Measurements from ENCODE around the gene MED22.
"Not testable (repeated sequence)": the region's sequence is repeated elsewhere in the genome, so short reads cannot be mapped to it uniquely, and the experiment has no call there.

MED22 gene

DNA sequence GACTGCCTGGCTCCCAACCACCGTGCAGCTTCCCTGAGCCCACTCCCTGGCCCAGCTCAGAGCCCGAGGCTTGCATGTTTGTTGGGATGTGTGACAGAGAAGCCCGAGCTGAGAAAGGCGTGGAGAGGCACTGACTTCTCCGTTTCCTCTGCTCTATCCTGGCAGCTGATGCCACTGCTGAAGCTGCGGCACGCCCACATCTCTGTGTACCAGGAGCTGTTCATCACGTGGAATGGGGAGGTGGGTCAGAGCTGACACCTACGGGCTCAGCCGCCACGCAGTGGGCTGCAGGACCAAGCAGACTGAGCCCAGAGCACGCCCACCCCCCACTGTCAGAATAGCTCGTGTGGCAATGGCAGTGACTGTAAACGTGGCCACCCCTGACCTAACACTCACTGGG, 37.5 kb upstream of the MED22 start:
- H3K27me3 ChIP-seq (ENCODE audit: control insufficient read depth, insufficient read depth, low read length) = peaks cover 6% of the 10 kb centered on the region
- no peak overlapping the region for H3K9ac ChIP-seq (ENCODE audit: low read depth, low read length)

DNA sequence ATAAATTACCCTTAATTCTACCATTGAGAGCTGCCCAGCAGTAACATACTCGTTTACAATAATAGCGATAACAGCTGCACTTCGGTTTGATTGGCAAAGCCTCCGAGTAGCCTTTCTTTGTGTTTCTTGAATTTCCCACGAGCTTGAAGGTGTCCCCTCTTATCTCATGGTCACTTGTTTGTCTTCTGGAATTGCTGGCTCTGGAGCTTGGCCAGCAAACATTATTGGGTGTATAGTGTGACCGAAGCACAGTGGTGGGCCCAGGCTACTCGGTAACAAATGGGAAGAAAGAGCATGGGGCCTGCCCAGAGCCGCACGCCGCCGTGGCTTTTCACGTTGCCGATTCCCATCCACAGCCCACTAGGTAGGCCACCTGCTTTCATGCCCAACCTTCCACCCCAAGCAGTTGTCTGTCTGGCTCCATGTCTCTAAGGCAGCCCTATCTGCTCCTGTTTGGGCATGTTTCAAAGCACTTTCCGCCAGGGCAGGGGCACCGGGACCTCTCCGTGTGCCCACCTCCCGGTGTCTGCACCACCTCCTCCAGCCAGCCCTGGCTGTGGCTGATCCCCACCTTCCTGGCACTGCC, 36.9 kb upstream of the MED22 start:
- no peaks in the 10 kb centered on the region for H3K36me3 ChIP-seq (ENCODE audit: insufficient read depth, low read length)
- H3K27me3 ChIP-seq (ENCODE audit: control insufficient read depth, insufficient read depth, low read length) = peaks cover 6% of the 10 kb centered on the region
- no peaks in the 10 kb centered on the region for H3K4me1 ChIP-seq (ENCODE audit: control insufficient read depth, insufficient read depth, low read length)
- H3K4me2 ChIP-seq (ENCODE audit: low read length) = no peak overlapping the region
- no peak overlapping the region for H3K9ac ChIP-seq (ENCODE audit: low read depth, low read length)
- no peaks in the 10 kb centered on the region for H3K9me3 ChIP-seq (replicated peaks; ENCODE audit: low read length)
- H3K4me3 ChIP-seq (ENCODE audit: low read length) = no peak overlapping the region

More for the DNA sequence above, 37.5 kb upstream of the MED22 start:
- Histone ChIP-seq H3K4me2 (ENCODE audit: low read length) (no peak overlapping the region), H3K4me1 (ENCODE audit: control insufficient read depth, insufficient read depth, low read length) (no peaks in the 10 kb centered on the region), H3K36me3 (ENCODE audit: insufficient read depth, low read length) (no peaks in the 10 kb centered on the region), H3K4me3 (ENCODE audit: low read length) (no peak overlapping the region), H3K9me3 (replicated peaks; ENCODE audit: low read length) (no peaks in the 10 kb centered on the region)

DNA sequence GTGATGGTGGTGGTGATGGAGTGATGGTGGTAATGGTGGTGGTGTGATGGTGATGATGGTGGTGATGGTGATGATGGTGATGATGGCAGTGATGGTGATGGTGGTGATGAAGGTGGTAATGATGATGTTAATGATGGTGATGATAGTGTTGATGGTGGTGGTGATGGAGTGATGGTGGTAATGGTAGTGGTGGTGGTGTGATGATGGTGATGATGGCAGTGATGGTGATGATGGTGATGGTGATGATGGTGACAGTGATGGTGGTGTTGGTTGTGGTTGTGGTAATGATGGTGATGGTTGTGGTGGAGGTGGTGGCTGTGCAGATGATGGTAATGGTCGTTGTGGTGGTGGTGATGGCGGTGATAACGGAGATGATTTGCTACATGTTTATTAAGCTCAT, 35.5 kb upstream of the MED22 start:
- Histone ChIP-seq H3K4me2 (ENCODE audit: low read length) (no peak overlapping the region), H3K9ac (ENCODE audit: low read depth, low read length) (no peak overlapping the region), H3K36me3 (ENCODE audit: insufficient read depth, low read length) (no peaks in the 10 kb centered on the region), H3K4me1 (ENCODE audit: control insufficient read depth, insufficient read depth, low read length) (no peaks in the 10 kb centered on the region), H3K9me3 (replicated peaks; ENCODE audit: low read length) (no peaks in the 10 kb centered on the region), H3K4me3 (ENCODE audit: low read length) (no peak overlapping the region), H3K27me3 (ENCODE audit: control insufficient read depth, insufficient read depth, low read length) (no peaks in the 10 kb centered on the region)

DNA sequence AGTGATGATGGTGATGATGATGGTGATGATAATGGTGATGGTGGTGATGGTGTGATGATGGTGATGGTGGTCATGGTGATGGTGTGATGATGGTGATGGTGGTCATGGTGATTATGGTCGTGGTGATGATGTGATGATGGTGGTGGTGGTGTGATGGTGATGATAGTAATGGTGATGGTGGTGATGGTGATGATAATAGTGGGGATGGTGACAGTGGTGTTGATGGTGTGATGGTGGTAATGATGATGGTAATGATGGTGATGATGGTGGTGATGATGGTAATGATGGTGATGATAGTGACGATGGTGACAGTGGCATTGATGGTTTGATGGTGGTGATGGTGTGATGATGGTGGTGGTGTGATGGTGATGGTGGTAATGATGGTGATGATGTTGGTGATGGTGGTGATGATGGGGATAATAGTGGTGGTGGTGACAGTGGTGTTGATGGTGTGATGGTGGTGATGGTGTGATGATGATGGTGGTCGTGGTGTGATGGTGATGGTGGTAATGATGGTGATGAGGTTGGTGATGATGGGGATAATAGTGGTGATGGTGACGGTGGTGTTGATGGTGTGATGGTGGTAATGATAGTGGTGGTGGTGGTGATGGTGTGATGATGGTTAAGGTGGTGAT, 34.7 kb upstream of the MED22 start:
- no peaks in the 10 kb centered on the region for H3K36me3 ChIP-seq (ENCODE audit: insufficient read depth, low read length)
- H3K4me3 ChIP-seq (ENCODE audit: low read length) = no peak overlapping the region
- no peaks in the 10 kb centered on the region for H3K27me3 ChIP-seq (ENCODE audit: control insufficient read depth, insufficient read depth, low read length)
- no peak overlapping the region for H3K4me2 ChIP-seq (ENCODE audit: low read length)
- H3K4me1 ChIP-seq (ENCODE audit: control insufficient read depth, insufficient read depth, low read length) = peaks cover 7% of the 10 kb centered on the region
- H3K9ac ChIP-seq (ENCODE audit: low read depth, low read length) = no peak overlapping the region
- no peaks in the 10 kb centered on the region for H3K9me3 ChIP-seq (replicated peaks; ENCODE audit: low read length)

DNA sequence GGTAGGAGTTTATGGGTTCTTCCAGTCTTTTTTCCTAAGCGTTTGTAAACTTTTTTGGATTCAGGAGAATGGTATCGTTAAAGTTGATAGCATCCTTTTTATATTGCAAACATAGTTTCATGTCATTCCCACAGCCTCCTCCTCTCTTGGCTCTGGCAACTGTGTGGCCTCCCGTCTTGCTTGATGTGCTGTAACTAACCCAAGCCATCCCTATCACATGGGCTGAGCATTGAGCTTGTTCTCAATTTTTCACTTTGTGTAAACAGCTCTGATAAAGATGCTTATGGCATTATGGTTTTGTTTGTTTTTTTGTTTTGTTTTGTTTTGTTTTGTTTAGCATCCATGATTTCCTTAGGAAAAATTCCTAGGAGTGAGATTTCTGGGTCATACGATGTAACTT, 32.8 kb upstream of the MED22 start:
- Histone ChIP-seq H3K36me3 (ENCODE audit: insufficient read depth, low read length) (no peaks in the 10 kb centered on the region), H3K4me2 (ENCODE audit: low read length) (no peak overlapping the region), H3K4me1 (ENCODE audit: control insufficient read depth, insufficient read depth, low read length) (peaks cover 16% of the 10 kb centered on the region), H3K9ac (ENCODE audit: low read depth, low read length) (no peak overlapping the region), H3K9me3 (replicated peaks; ENCODE audit: low read length) (no peaks in the 10 kb centered on the region), H3K4me3 (ENCODE audit: low read length) (no peak overlapping the region), H3K27me3 (ENCODE audit: control insufficient read depth, insufficient read depth, low read length) (no peaks in the 10 kb centered on the region)

DNA sequence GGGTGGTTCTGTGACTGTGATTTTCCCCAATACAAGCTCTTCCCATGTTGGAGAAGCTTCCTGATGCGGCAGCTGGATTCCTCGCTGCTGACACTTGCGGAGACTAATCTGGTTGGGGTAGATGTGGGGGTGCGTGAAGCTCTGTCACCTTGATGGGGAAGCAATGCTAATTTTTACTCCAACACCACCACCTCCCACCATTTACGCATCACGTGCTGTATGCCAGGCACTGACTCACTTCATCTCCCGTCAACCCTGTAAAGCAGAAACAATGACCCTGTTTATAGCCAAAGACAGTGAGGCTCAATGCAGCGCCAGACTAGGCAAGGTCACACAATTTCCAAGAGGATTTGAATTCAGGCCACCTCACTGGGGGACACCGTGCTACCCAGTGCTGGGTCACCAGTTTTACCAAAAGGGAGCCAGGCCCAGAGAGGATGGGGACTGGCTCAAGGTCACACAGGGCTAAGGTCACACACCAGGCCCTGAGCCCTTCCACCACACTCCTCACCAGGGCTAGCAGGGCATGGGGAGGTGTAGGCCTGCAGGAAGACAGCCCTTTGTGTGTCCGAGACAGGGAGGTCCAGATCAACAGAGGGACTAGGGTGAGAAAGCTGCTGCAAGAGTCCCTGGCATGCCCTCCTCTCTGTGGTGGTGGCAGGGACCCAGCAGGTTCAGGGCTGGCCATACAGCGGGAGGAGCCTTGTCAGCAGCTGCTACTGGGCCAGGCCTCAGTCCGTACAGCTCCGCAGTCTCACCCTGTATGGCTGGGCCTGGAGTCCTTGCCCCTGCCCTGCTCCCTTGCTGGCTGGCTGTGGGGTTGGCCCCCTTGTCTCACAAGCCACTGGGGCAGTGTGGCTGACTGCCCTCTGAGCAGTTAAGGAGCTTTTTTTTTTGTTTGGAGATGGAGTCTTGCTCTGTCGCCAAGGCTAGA, 31.5 kb upstream of the MED22 start:
- no peaks in the 10 kb centered on the region for H3K9me3 ChIP-seq (replicated peaks; ENCODE audit: low read length)
- no peak overlapping the region for H3K9ac ChIP-seq (ENCODE audit: low read depth, low read length)
- no peak overlapping the region for H3K4me2 ChIP-seq (ENCODE audit: low read length)
- H3K27me3 ChIP-seq (ENCODE audit: control insufficient read depth, insufficient read depth, low read length) = no peaks in the 10 kb centered on the region
- peaks cover 16% of the 10 kb centered on the region for H3K4me1 ChIP-seq (ENCODE audit: control insufficient read depth, insufficient read depth, low read length)
- no peaks in the 10 kb centered on the region for H3K36me3 ChIP-seq (ENCODE audit: insufficient read depth, low read length)
- H3K4me3 ChIP-seq (ENCODE audit: low read length) = no peak overlapping the region

DNA sequence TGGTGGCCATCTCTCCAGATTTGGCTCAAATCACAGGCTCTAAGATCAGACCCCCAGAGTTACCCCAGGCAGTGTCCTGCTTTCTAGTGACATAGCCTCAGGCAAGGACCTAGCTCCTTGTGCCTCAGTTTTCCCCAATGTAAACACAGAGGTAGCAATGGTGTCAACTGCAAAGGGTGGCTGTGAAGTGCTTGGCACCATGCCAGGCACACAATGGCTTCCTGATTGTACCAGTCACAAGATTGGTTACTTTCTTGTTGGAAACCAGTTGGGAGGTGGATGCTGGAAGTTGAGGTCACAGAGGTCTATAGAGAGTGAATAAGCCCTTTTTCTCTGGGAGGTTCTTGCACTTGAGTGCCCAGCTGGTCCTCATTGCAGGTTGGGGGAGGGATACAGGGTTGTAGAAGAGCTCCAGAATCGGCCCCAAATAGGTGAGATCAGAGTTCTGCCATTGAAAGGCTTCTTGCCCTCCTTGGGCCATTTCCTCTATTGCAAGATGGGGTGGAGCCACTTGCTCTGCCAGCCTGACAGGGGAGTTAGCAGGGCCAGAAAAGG, 30.6 kb upstream of the MED22 start:
- Histone ChIP-seq H3K9ac (ENCODE audit: low read depth, low read length) (no peak overlapping the region), H3K4me3 (ENCODE audit: low read length) (no peak overlapping the region), H3K9me3 (replicated peaks; ENCODE audit: low read length) (no peaks in the 10 kb centered on the region), H3K27me3 (ENCODE audit: control insufficient read depth, insufficient read depth, low read length) (no peaks in the 10 kb centered on the region), H3K4me1 (ENCODE audit: control insufficient read depth, insufficient read depth, low read length) (peaks cover 23% of the 10 kb centered on the region), H3K36me3 (ENCODE audit: insufficient read depth, low read length) (no peaks in the 10 kb centered on the region), H3K4me2 (ENCODE audit: low read length) (no peak overlapping the region)

DNA sequence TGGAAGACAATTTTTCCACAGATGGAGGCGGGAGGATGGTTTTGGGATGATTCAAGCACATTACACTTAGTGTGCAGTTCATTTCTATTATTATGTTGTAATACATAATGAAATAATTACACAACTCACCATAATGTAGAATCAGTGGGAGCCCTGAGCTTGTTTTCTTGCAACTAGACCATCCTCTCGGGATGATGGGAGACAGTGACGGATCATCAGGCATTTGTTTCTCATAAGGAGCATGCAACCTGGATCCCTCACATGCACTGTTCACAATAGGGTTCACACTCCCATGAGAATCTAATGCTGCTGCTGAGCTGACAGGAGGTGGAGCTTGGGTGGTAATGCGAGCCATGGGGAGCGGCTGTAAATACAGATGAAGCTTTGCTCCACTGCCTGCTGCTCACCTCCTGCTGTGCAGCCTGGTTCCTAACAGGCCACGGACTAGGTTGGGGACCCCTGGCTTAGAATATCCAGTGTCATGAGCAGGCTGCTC, 29.8 kb upstream of the MED22 start:
- Histone ChIP-seq H3K9ac (ENCODE audit: low read depth, low read length) (no peak overlapping the region), H3K9me3 (replicated peaks; ENCODE audit: low read length) (no peaks in the 10 kb centered on the region), H3K27me3 (ENCODE audit: control insufficient read depth, insufficient read depth, low read length) (no peaks in the 10 kb centered on the region), H3K4me3 (ENCODE audit: low read length) (no peak overlapping the region), H3K4me2 (ENCODE audit: low read length) (no peak overlapping the region), H3K36me3 (ENCODE audit: insufficient read depth, low read length) (peaks cover 7% of the 10 kb centered on the region), H3K4me1 (ENCODE audit: control insufficient read depth, insufficient read depth, low read length) (peaks cover 23% of the 10 kb centered on the region)

DNA sequence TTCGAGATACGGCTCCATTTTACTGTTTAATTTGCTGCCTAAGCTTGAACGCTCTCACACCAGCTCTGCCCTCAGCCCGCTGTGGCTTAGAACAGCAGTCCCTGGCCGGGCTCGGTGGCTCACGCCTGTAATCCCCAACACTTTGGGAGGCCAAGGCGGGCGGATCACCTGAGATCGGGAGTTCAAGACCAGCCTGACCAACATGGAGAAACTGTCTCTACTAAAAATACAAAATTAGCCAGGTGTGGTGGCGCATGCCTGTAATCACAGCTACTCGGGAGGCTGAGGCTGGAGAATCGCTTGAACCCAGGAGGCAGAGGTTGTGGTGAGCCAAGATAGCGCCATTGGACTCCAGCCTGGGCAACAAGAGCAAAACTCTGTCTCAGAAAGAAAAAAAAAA, 29.3 kb upstream of the MED22 start:
- Histone ChIP-seq H3K4me2 (ENCODE audit: low read length) (peak overlapping the region; percentile 97), H3K4me1 (ENCODE audit: control insufficient read depth, insufficient read depth, low read length) (peaks cover 26% of the 10 kb centered on the region), H3K36me3 (ENCODE audit: insufficient read depth, low read length) (peaks cover 11% of the 10 kb centered on the region)
- not testable (repeated sequence) for H3K9me3 ChIP-seq (replicated peaks; ENCODE audit: low read length); H3K27me3 ChIP-seq (ENCODE audit: control insufficient read depth, insufficient read depth, low read length); H3K9ac ChIP-seq (ENCODE audit: low read depth, low read length); H3K4me3 ChIP-seq (ENCODE audit: low read length)

DNA sequence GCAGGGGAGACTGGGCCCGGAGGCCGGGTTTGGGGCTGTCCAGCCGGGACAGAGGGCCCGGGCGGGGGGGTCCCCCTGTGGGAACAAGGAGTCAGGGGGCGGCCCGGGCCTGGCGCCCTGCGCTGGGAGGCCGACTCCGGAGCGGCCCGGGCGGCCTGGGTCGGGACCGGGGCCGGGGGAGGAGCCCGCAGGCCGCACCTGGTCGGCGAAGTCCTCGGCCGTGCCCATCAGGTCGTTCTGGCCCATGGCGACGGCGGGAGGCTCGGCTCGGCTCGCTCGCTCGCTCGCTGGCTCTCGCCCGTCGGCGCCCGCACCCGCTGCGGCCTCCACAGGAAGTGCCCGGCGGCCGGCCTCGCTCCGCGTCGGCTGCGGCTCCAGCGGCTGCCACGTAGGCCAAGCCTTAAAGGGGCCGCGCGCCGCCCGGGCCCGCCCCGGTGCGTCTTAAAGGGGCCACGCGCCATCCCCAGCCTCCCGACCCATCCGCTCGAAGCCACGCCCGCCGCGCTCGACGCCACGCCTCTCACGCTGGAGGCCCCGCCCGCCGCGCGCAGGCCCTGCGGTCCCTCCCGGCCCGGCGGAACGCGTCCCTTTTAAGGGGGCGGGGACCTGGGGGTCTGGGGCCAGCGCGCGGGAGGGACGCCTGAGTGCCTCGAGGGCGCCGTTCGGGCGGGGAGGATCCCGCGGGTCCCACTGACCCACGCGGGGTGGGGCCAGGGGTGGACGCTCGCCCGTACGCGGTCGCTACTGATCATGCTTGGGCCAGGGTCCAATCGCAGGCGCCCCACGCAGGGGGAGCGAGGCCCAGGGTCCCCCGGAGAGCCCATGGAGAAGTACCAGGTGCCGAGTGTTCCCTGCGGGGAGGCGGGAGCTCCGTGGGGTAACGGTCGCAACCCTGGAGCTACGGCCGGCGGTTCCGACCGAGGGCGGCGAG, 28.1 kb upstream of the MED22 start, which contains the start of the genes STKLD1 and SURF4:
TSS of gene STKLD1 (plus strand) at position 643 of the 931 bp plus-strand sequence. CDS start at position 751, 108 bp downstream.
TSS of gene SURF4 (minus strand) at position 337 of the 931 bp plus-strand sequence. CDS start at position 246, 91 bp downstream.
- peak within 1 kb of the TSS; percentile 97 for H3K4me2 ChIP-seq (ENCODE audit: low read length)
- H3K9ac ChIP-seq (ENCODE audit: low read depth, low read length) = peak within 1 kb of the TSS; percentile 96
- peaks cover 24% of the 10 kb centered on the region for H3K36me3 ChIP-seq (ENCODE audit: insufficient read depth, low read length)
- H3K27me3 ChIP-seq (ENCODE audit: control insufficient read depth, insufficient read depth, low read length) = no peaks in the 10 kb centered on the region
- peak within 1 kb of the TSS; percentile 93 for H3K4me3 ChIP-seq (ENCODE audit: low read length)
- peaks cover 39% of the 10 kb centered on the region for H3K4me1 ChIP-seq (ENCODE audit: control insufficient read depth, insufficient read depth, low read length)
- H3K9me3 ChIP-seq (replicated peaks; ENCODE audit: low read length) = no peaks in the 10 kb centered on the region
